NB4 (cell line): Measurements from ENCODE around the gene TFAP2C.

ENCODE experiments used
- DNase-seq: peaks from one replicate; pipeline ENCODE4 v3.0.0; 2010; ENCODE audit warnings: low read depth
- H3K4me3 ChIP-seq: one replicate; pipeline ENCODE4 v1.5.1; 2011; ENCODE audit warnings: mild to moderate bottlenecking, low read depth, low read length, moderate library complexity
- CTCF ChIP-seq: IDR thresholded peaks from one replicate; pipeline ENCODE4 v1.5.1; 2012; ENCODE audit warnings: low read depth, low read length
- MYC ChIP-seq: IDR thresholded peaks from 2 replicates; pipeline ENCODE4 v1.6.1; 2011; ENCODE audit warnings: low read depth, low read length
- POLR2A ChIP-seq: IDR thresholded peaks from 2 replicates; pipeline ENCODE4 v1.6.1; 2011; ENCODE audit warnings: mild to moderate bottlenecking; ENCODE audit not compliant: insufficient read length; ENCODE audit errors: extremely low read depth
- TF ChIP-seq, protein P1 (sequence below): IDR thresholded peaks from 2 replicates; pipeline ENCODE4 v1.6.1; 2011; ENCODE audit warnings: low read depth, low read length

The TFAP2C gene

GRCh38 chr20:56628015-56628872 is 862 bp upstream of the TFAP2C start:
- TF ChIP-seq, protein P1, sequence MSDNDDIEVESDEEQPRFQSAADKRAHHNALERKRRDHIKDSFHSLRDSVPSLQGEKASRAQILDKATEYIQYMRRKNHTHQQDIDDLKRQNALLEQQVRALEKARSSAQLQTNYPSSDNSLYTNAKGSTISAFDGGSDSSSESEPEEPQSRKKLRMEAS = no peak
- TF ChIP-seq POLR2A (no peak), CTCF (no peak), MYC (no peak)
- peak; percentile 53 for DNase-seq
- peak overlapping the region; percentile 46 for H3K4me3 ChIP-seq

GRCh38 chr20:56629464-56630085 is 469 bp downstream of the TFAP2C start:
- TF ChIP-seq MYC (no peak), POLR2A (no peak), CTCF (no peak)
- TF ChIP-seq, protein P1 = no peak; the same call in 1 of the 2 replicates
- H3K4me3 ChIP-seq = peak overlapping the region; percentile 63
- DNase-seq = no peak

- peak overlapping the region; percentile 63 for H3K4me3 ChIP-seq
- DNase-seq = peak; percentile 91
- TF ChIP-seq CTCF (peak; percentile 85), MYC (no peak; the same call in 1 of the 2 replicates), POLR2A (no peak)
- TF ChIP-seq, protein P1 = peak; percentile 40; the same call in 1 of the 2 replicates
Measured at GRCh38 chr20:56630086-56630493, 984 bp downstream of the TFAP2C start.

DNA sequence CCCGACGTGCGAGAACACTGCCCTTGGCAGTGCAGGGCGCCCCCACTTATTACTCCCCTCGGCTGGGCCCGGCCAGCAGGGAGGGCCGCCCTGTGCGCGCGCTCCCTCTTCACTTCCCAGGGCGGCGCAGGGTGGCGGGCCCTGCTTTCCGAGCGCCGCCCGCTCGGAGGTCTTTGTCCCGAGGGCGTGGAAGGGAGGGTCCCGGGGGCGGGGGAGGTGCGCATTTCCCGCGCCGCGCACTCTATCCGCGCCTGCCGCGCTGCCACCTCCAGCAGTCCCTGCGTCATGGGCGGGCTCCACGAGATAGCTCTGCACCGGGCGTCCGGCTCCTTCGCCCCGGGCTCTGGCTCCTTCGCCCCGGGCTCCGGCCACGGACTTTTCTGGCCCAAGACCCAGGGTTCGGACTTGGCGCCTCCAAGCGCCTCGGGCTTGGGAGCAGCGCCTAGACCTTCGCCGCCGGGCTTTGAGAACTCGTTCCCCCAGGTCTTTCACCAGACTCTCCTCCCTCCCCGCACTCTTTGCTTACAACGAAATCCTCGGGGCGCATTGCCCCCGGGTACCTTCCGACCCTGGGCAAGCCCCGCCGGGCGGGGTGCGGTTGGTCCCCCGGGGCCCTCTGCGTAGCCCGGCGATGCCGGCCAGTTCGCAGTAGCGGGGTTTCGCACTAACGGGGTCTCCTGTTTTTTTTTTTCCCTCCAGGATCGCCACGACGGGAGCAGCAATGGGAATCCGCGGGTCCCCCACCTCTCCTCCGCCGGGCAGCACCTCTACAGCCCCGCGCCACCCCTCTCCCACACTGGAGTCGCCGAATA is 1.6 kb downstream of the TFAP2C start:
- TF ChIP-seq POLR2A = no peak
- TF ChIP-seq CTCF = no peak
- TF ChIP-seq, protein P1 = no peak
- TF ChIP-seq MYC = no peak
- H3K4me3 ChIP-seq = peak overlapping the region; percentile 63
- no peak for DNase-seq

DNA sequence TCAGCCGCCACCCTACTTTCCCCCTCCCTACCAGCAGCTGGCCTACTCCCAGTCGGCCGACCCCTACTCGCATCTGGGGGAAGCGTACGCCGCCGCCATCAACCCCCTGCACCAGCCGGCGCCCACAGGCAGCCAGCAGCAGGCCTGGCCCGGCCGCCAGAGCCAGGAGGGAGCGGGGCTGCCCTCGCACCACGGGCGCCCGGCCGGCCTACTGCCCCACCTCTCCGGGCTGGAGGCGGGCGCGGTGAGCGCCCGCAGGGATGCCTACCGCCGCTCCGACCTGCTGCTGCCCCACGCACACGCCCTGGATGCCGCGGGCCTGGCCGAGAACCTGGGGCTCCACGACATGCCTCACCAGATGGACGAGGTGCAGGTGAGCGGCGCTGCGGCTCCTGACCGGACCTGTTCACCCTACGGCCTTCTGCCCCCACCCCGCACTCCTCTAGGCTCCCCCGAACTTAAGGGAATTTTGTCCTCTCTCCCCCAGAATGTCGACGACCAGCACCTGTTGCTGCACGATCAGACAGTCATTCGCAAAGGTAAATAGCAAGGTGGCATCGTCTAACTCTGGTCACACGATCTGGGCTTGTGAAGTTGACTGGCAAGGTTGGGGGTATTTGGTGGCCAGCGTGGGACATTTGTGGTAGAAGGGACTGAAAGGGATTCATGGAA is 2.3 kb downstream of the TFAP2C start:
- no peak for DNase-seq
- no peak overlapping the region for H3K4me3 ChIP-seq
- TF ChIP-seq, protein P1 = no peak
- TF ChIP-seq MYC (no peak), CTCF (no peak), POLR2A (no peak)
